K562 (cell line): ENCODE results near the gene TCF7. TPM values are rescaled to one million over a fixed set of nuclear protein-coding genes. Genes with fewer than 3 reads are reported as not detected.

Experiments
- ATF1 ChIP-seq, 2 experiments: fragments of 450-650 bp in 1 of 2; IDR thresholded peaks; 2 replicates each; pipeline ENCODE4 v1.6.1; 2016; ENCODE audit warnings: missing compliant biosample characterization in 1 of 2, missing genetic modification characterization in 1 of 2
- BRD9 ChIP-seq: fragments of 450-650 bp; IDR thresholded peaks from 2 replicates; pipeline ENCODE4 v1.6.1; 2018; ENCODE audit warnings: low read depth; ENCODE audit not compliant: partially characterized antibody
- CBFA2T2 ChIP-seq: fragments of 450-650 bp; conservative IDR thresholded peaks from 2 replicates; pipeline ENCODE4 v1.6.1; 2017; ENCODE audit warnings: mild to moderate bottlenecking
- CBX5 ChIP-seq: IDR thresholded peaks from 2 replicates; pipeline ENCODE4 v1.6.1; 2014; ENCODE audit warnings: low read depth, borderline replicate concordance
- COPS2 ChIP-seq: fragments of 450-650 bp; conservative IDR thresholded peaks from 2 replicates; pipeline ENCODE4 v1.6.1; 2016; ENCODE audit warnings: mild to moderate bottlenecking, moderate library complexity
- CTBP1 ChIP-seq: fragments of 450-650 bp; IDR thresholded peaks from 2 replicates; pipeline ENCODE4 v1.6.1; 2016; ENCODE audit warnings: borderline replicate concordance
- EP300 ChIP-seq: IDR thresholded peaks from 2 replicates; pipeline ENCODE4 v1.6.1; 2012; ENCODE audit warnings: low read length, improper control_type of control experiment
- ERF ChIP-seq: fragments of 450-650 bp; formaldehyde crosslinking; IDR thresholded peaks from 2 replicates; pipeline ENCODE4 v1.4.0; 2020; ENCODE audit warnings: mild to moderate bottlenecking, mixed read lengths
- FOXM1 ChIP-seq, 2 experiments: fragments of 450-650 bp in 1 of 2; sonication (generic) in 1 of 2; formaldehyde crosslinking in 1 of 2; IDR thresholded peaks; 2 replicates each; pipeline versions ENCODE4 v1.6.1 to v1.9.0; 2017 to 2022; ENCODE audit warnings: low read depth in 2 of 2, mild to moderate bottlenecking in 2 of 2, missing genetic modification reagents in 1 of 2, moderate library complexity in 1 of 2
- HDAC1 ChIP-seq, 2 experiments: fragments of 450-650 bp; IDR thresholded peaks; 2 replicates each; pipeline ENCODE4 v1.6.1; 2016 to 2017; ENCODE audit warnings: inconsistent platforms in 1 of 2, mild to moderate bottlenecking in 1 of 2, moderate library complexity in 1 of 2
- HDAC2 ChIP-seq: fragments of 450-650 bp; IDR thresholded peaks from 2 replicates; pipeline ENCODE4 v1.6.1; 2016; ENCODE audit warnings: mild to moderate bottlenecking
- MAFK ChIP-seq: IDR thresholded peaks from 2 replicates; pipeline ENCODE4 v1.6.1; 2011; ENCODE audit warnings: low read length, improper control_type of control experiment
- MAZ ChIP-seq, 2 experiments: fragments of 450-650 bp in 1 of 2; sonication (generic) in 1 of 2; formaldehyde crosslinking; IDR thresholded peaks in 1 of 2; conservative IDR thresholded peaks in 1 of 2; 2 replicates each; pipeline versions ENCODE4 v1.4.0 to v1.5.0; 2020; ENCODE audit warnings: mild to moderate bottlenecking in 1 of 2, missing genetic modification reagents in 1 of 2
- MEF2D ChIP-seq: conservative IDR thresholded peaks from 2 replicates; pipeline ENCODE4 v1.6.1; 2016; ENCODE audit warnings: low read depth, missing genetic modification characterization, missing compliant biosample characterization
- POLR2AphosphoS5 ChIP-seq: IDR thresholded peaks from 2 replicates; pipeline ENCODE4 v1.6.1; 2011; ENCODE audit warnings: mild to moderate bottlenecking, low read depth, low read length, moderate library complexity; ENCODE audit not compliant: control insufficient read depth, insufficient read depth
- SMAD1 ChIP-seq: fragments of 150-350 bp; IDR thresholded peaks from 2 replicates; pipeline ENCODE4 v1.6.1; 2014; ENCODE audit warnings: low read length, low read depth; ENCODE audit not compliant: partially characterized antibody
- SNIP1 ChIP-seq: fragments of 450-650 bp; IDR thresholded peaks from 2 replicates; pipeline ENCODE4 v1.7.1; 2017; ENCODE audit warnings: low read depth, mild to moderate bottlenecking
- SP2 ChIP-seq: IDR thresholded peaks from 2 replicates; pipeline ENCODE4 v1.6.1; 2011; ENCODE audit warnings: mild to moderate bottlenecking, low read depth, low read length, moderate library complexity; ENCODE audit not compliant: poor library complexity, severe bottlenecking; ENCODE audit errors: extremely low read depth
- U2AF1 ChIP-seq: fragments of 200-400 bp; formaldehyde crosslinking; optimal IDR thresholded peaks from 2 replicates; pipeline ENCODE3; 2017; ENCODE audit warnings: mild to moderate bottlenecking, low read depth, low read length, moderate library complexity
- ZC3H11A ChIP-seq: IDR thresholded peaks from 2 replicates; pipeline ENCODE4 v1.6.1; 2012; ENCODE audit warnings: low read depth, low read length, improper control_type of control experiment
- ZNF12 ChIP-seq: sonication (generic); formaldehyde crosslinking; IDR thresholded peaks from 2 replicates; pipeline ENCODE4 v1.4.0; 2020; ENCODE audit warnings: mild to moderate bottlenecking, missing genetic modification reagents
- ZNF263 ChIP-seq: sonication (generic); formaldehyde crosslinking; IDR thresholded peaks from 2 replicates; pipeline ENCODE4 v1.8.0; 2022; ENCODE audit warnings: mild to moderate bottlenecking, missing genetic modification reagents, borderline replicate concordance
- polyA plus RNA-seq, 8 experiments: library from polyadenylated mRNA; depleted of rRNA in 4 of 8; stranded (reverse) in 5 of 8; unstranded in 3 of 8; fragments of >200 nt; fragmentation: Nextera tagmentation in 2 of 8; fragmentation: Illumina TruSeq in 1 of 8; extraction: Ambion mirVana in 2 of 8; extraction: Trizol in 1 of 8; gene quantifications; 2 replicates each; pipeline versions ENCODE4 v1.2.1 to v1.2.3, GENCODE V29; 2011 to 2014; ENCODE audit warnings: inconsistent platforms in 1 of 8, missing spikeins in 1 of 8
- total RNA-seq, 7 experiments: library from RNA; depleted of rRNA in 6 of 7; stranded (reverse); fragments of >200 nt in 6 of 7; fragmentation: Illumina TruSeq in 2 of 7; extraction: Trizol in 2 of 7; gene quantifications; 2 replicates each; pipeline versions ENCODE4 v1.2.1 to v1.2.3, GENCODE V29; 2011 to 2021; ENCODE audit warnings: low replicate concordance in 1 of 7
- TF ChIP-seq, protein P1 (sequence below): IDR thresholded peaks from 2 replicates; pipeline ENCODE4 v1.6.1; 2012; ENCODE audit warnings: low read depth, low read length, improper control_type of control experiment, borderline replicate concordance
- TF ChIP-seq, protein P2 (sequence below): fragments of 250-450 bp; sonication (Bioruptor Pico); IDR thresholded peaks from 2 replicates; pipeline ENCODE4 v1.8.0; 2021; ENCODE audit warnings: moderate library complexity, mild to moderate bottlenecking, inconsistent platforms
- TF ChIP-seq, protein P3 (sequence below): sonication (generic); formaldehyde crosslinking; IDR thresholded peaks from 2 replicates; pipeline ENCODE4 v1.8.0; 2022; ENCODE audit warnings: missing genetic modification reagents, mild to moderate bottlenecking, moderate library complexity, borderline replicate concordance

The TCF7 gene
- total and polyA plus RNA-seq, 9 of the 15 experiments (the other 6 are each of a cell fraction or from before 2014, with no cell fraction given) = 1.6 to 14.9 (median 4.2) TPM

DNA sequence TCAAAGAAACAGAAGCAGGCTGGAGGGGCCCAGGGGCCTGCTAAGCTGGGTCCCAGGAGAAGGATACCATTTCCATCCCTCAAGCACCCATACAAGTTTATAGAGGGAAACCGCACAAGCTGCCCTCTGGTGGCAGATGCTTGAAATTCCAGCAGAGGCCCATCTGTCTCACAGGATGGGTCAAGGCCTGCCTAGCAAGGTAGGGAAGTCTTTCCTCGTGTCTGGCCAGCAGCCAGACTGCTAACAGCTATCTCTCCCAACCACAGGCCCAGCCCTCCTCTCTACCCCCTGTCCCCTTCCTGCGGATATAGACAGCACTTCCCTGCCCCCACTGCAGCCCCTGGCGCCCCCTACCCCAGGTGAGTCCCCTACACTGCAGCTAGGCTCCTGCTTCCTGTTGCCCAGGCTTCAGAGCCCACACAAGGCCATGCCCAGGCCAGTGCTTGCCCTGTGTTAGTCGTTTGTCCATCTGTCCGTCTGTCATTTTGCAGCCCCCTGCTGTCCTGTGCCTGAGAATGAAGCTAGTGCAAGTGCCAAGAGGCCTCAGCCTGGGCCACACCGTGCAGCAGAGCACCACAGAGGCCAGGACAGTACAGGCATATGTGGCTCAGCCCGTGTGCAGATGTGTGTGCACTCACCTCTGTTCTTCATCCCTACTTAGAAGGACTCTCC, 26.2 kb downstream of the TCF7 start (continued):
- TF ChIP-seq ZC3H11A (no peak), MAFK (no peak), COPS2 (no peak), ATF1 (CRISPR knock-in tag; IDR thresholded peaks at IDR 0.05) (no peak), ATF1 (tag; IDR thresholded peaks at IDR 0.05) (no peak), BRD9 (no peak), EP300 (peak; percentile 40; the same call in 1 of the 2 replicates), MEF2D (tag) (no peak), CBFA2T2 (peak; percentile 41), HDAC1 (IDR thresholded peaks at IDR 0.05) (peak in 1 of 2 experiments; percentile 58; a peak in 2 of 4 replicates), MAZ (CRISPR knock-in tag; conservative IDR thresholded peaks at IDR 0.05 in 1 of 2, IDR thresholded peaks at IDR 0.05 in 1 of 2) (peak in 1 of 2 experiments; percentile 61; a peak in 2 of 4 replicates), HDAC2 (0 out of 2 replicates have a peak, but pooled peaks have one; percentile 58), CTBP1 (peak; percentile 87), SP2 (no peak), FOXM1 (IDR thresholded peaks at IDR 0.05; ENCODE audit: low read depth) (no peak), FOXM1 (CRISPR knock-in tag; IDR thresholded peaks at IDR 0.05; ENCODE audit: low read depth) (no peak), SMAD1 (peak; percentile 36), POLR2AphosphoS5 (peak; percentile 57), ERF (CRISPR knock-in tag) (no peak), ZNF12 (CRISPR knock-in tag) (0 out of 2 replicates have a peak, but pooled peaks have one; percentile 25), CBX5 (no peak), SNIP1 (no peak), U2AF1 (no peak), ZNF263 (CRISPR knock-in tag) (no peak)
- TF ChIP-seq, protein P1, sequence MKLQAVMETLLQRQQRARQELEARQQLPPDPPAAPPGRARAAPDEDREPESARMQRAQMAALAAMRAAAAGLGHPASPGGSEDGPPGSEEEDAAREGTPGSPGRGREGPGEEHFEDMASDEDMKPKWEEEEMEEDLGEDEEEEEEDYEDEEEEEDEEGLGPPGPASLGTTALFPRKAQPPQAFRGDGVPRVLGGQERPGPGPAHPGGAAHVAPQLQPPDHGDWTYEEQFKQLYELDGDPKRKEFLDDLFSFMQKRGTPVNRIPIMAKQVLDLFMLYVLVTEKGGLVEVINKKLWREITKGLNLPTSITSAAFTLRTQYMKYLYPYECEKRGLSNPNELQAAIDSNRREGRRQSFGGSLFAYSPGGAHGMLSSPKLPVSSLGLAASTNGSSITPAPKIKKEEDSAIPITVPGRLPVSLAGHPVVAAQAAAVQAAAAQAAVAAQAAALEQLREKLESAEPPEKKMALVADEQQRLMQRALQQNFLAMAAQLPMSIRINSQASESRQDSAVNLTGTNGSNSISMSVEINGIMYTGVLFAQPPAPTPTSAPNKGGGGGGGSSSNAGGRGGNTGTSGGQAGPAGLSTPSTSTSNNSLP = no peak
- TF ChIP-seq, protein P2, sequence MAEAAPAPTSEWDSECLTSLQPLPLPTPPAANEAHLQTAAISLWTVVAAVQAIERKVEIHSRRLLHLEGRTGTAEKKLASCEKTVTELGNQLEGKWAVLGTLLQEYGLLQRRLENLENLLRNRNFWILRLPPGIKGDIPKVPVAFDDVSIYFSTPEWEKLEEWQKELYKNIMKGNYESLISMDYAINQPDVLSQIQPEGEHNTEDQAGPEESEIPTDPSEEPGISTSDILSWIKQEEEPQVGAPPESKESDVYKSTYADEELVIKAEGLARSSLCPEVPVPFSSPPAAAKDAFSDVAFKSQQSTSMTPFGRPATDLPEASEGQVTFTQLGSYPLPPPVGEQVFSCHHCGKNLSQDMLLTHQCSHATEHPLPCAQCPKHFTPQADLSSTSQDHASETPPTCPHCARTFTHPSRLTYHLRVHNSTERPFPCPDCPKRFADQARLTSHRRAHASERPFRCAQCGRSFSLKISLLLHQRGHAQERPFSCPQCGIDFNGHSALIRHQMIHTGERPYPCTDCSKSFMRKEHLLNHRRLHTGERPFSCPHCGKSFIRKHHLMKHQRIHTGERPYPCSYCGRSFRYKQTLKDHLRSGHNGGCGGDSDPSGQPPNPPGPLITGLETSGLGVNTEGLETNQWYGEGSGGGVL (CRISPR knock-in tag) = no peak
- TF ChIP-seq, protein P3, sequence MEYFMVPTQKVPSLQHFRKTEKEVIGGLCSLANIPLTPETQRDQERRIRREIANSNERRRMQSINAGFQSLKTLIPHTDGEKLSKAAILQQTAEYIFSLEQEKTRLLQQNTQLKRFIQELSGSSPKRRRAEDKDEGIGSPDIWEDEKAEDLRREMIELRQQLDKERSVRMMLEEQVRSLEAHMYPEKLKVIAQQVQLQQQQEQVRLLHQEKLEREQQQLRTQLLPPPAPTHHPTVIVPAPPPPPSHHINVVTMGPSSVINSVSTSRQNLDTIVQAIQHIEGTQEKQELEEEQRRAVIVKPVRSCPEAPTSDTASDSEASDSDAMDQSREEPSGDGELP (CRISPR knock-in tag) = peak; percentile 57; the same call in 1 of the 2 replicates
